A673 (cell line): Measurements from ENCODE around the gene NAGS. TPM values are rescaled to one million over a fixed set of nuclear protein-coding genes. Genes with fewer than 3 reads are reported as not detected.
A peak's percentile ranks its signal among the peaks of the same experiment; 100 is the strongest.
"Not testable (repeated sequence)": the region's sequence is repeated elsewhere in the genome, so short reads cannot be mapped to it uniquely, and the experiment has no call there.

Experiments used
- Bru-seq: library from RNA; stranded (reverse); fragments of 400-500 nt; gene quantifications from one replicate; lab custom pipeline; 2021; lab: Mats Ljungman, UMichigan
- BruChase-seq, 2 experiments: library from RNA; stranded (reverse); fragments of 400-500 nt; gene quantifications; one replicate each; lab custom pipeline; 2021; lab: Mats Ljungman, UMichigan
- BruUV-seq: library from RNA; stranded (reverse); fragments of 400-500 nt; replicated peaks from 2 replicates; lab custom pipeline; 2021; lab: Mats Ljungman, UMichigan
- CTCF ChIA-PET: fragments of 300-600 bp; sonication (Branson Sonifier 250); formaldehyde crosslinking; loops from one replicate; lab custom pipeline; 2022; ENCODE audit warnings: antibody characterized with exemption; lab: Charles Lee
- POLR2A ChIA-PET: fragments of 300-600 bp; sonication (Branson Sonifier 250); formaldehyde crosslinking; loops from one replicate; lab custom pipeline; 2022; ENCODE audit warnings: antibody characterized with exemption; ENCODE audit not compliant: low non-redundant PET; lab: Charles Lee
- DNase-seq: peaks from one replicate; pipeline ENCODE4 v3.0.0-alpha.2; 2015; ENCODE audit warnings: low spot score
- H3K27ac ChIP-seq: fragments of 200-600 bp; sonication (generic); 2 replicates; pipeline ENCODE4 v1.5.1; 2016; ENCODE audit warnings: mixed run types, low read depth, mild to moderate bottlenecking, mixed read lengths, antibody characterized with exemption, low read length; ENCODE audit not compliant: poor library complexity, severe bottlenecking
- H3K27me3 ChIP-seq: fragments of 200-600 bp; sonication (generic); replicated peaks from 2 replicates; pipeline ENCODE4 v1.6.1; 2017; ENCODE audit warnings: mixed run types, low read depth, mild to moderate bottlenecking, mixed read lengths, antibody characterized with exemption, low read length; ENCODE audit not compliant: insufficient read depth, poor library complexity
- H3K36me3 ChIP-seq: fragments of 200-600 bp; sonication (generic); 2 replicates; pipeline ENCODE4 v1.6.1; 2016; ENCODE audit warnings: mixed run types, mild to moderate bottlenecking, mixed read lengths, antibody characterized with exemption, low read length; ENCODE audit not compliant: insufficient read depth, poor library complexity, severe bottlenecking
- H3K4me1 ChIP-seq: fragments of 200-600 bp; sonication (generic); 2 replicates; pipeline ENCODE4 v1.6.1; 2017; ENCODE audit warnings: mixed run types, mild to moderate bottlenecking, mixed read lengths, antibody characterized with exemption, low read length; ENCODE audit not compliant: insufficient read depth, poor library complexity, severe bottlenecking
- H3K4me3 ChIP-seq: fragments of 200-600 bp; sonication (generic); 2 replicates; pipeline ENCODE4 v1.5.1; 2016; ENCODE audit warnings: low read depth, mixed run types, mild to moderate bottlenecking, mixed read lengths, low read length; ENCODE audit not compliant: poor library complexity, severe bottlenecking
- H3K9me3 ChIP-seq: fragments of 200-600 bp; sonication (generic); 2 replicates; pipeline ENCODE4 v1.6.1; 2016; ENCODE audit warnings: mixed run types, low read depth, mild to moderate bottlenecking, mixed read lengths, antibody characterized with exemption, low read length; ENCODE audit not compliant: poor library complexity, severe bottlenecking
- EZH2 ChIP-seq: fragments of 200-600 bp; sonication (generic); IDR thresholded peaks from 2 replicates; pipeline ENCODE4 v1.6.1; 2017; ENCODE audit warnings: borderline replicate concordance, low read depth, mild to moderate bottlenecking, mixed read lengths, antibody characterized with exemption, low read length; ENCODE audit not compliant: poor library complexity, severe bottlenecking
- intact Hi-C: fragments of 100-400 bp; cut with micrococcal nuclease; formaldehyde crosslinking; loops from one replicate; pipeline ENCODE4 v1.10.0; 2022; ENCODE audit not compliant: unreplicated experiment
- long read RNA-seq: library from polyadenylated mRNA; stranded (forward); transcript quantifications from one replicate; pipeline ENCODE4 v2.0.0, GENCODE V29; 2022
- total RNA-seq: library from RNA; stranded (reverse); gene quantifications from 2 replicates; pipeline ENCODE4 v1.2.3, GENCODE V29; 2021
- TF ChIP-seq, protein P1 (sequence below): fragments of 300-800, 200-600 bp; sonication (generic); conservative IDR thresholded peaks from 2 replicates; pipeline ENCODE4 v1.5.1; 2017; ENCODE audit warnings: low read depth, mild to moderate bottlenecking, antibody characterized with exemption, low read length, moderate library complexity, mixed read lengths

The NAGS gene, protein sequence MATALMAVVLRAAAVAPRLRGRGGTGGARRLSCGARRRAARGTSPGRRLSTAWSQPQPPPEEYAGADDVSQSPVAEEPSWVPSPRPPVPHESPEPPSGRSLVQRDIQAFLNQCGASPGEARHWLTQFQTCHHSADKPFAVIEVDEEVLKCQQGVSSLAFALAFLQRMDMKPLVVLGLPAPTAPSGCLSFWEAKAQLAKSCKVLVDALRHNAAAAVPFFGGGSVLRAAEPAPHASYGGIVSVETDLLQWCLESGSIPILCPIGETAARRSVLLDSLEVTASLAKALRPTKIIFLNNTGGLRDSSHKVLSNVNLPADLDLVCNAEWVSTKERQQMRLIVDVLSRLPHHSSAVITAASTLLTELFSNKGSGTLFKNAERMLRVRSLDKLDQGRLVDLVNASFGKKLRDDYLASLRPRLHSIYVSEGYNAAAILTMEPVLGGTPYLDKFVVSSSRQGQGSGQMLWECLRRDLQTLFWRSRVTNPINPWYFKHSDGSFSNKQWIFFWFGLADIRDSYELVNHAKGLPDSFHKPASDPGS
- total RNA-seq, result 0.24 and 0.50 TPM in 2 replicates
- Bru-seq, nascent RNA, result percentile 18 among the genes with signal in this experiment
- not detected for BruChase-seq, experiment 1, labeled RNA remaining after a 2-hour chase
- percentile 12 among the genes with signal in this experiment for BruChase-seq, experiment 2, labeled RNA remaining after a 6-hour chase
- long read RNA-seq, partial matches to known transcripts, result 1 of 1 reads
- long read RNA-seq, other reads (novel, unspliced or antisense), result 0 of 1 reads

DNA sequence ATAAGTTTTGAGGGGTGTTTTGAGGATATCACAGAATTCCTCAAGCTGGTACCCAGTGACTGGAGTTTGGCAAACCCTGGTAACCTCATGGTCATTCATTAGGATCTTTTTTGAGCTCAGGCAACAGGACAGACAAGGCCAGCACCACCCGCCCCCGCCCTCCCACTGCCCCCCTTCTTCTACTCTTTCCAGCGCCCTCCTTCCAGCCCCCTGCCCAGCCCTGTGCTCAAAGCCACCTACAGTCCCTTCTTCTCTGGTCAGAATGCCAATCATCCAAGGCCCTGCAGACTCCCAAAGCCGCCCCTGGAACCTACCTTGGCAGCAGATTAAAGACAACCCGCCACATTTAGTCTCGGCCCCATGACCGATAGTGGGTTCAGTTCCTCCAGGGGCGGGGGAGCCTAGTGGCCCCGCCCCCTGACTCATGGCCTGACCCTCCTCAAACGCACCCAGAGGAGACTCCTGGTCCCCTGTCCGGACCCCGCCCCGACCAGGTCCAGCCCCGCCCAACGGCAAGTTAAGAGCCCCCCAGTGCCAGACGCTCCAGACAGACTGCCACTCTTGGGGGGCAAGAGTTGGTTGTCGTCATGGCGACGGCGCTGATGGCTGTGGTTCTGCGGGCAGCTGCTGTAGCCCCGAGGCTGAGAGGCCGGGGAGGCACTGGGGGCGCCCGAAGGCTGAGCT, at the start of gene NAGS:
Gene NAGS, plus strand, starts transcription at position 546 of the 684 bp plus-strand sequence. Its CDS starts 42 bp downstream, at position 588.
- ChIA-PET CTCF (no interaction called here), POLR2A (no interaction called here)
- BruUV-seq, result no TSS peak
- Histone ChIP-seq H3K9me3 (no peaks in the 10 kb centered on the region), H3K27ac (no peak within 1 kb of the TSS), H3K4me3 (no peak within 1 kb of the TSS), H3K27me3 (peaks cover 9% of the 10 kb centered on the region), H3K4me1 (no peaks in the 10 kb centered on the region), H3K36me3 (no peaks in the 10 kb centered on the region)
- no peak for DNase-seq
- TF ChIP-seq EZH2, result no peak
- TF ChIP-seq, protein P1, sequence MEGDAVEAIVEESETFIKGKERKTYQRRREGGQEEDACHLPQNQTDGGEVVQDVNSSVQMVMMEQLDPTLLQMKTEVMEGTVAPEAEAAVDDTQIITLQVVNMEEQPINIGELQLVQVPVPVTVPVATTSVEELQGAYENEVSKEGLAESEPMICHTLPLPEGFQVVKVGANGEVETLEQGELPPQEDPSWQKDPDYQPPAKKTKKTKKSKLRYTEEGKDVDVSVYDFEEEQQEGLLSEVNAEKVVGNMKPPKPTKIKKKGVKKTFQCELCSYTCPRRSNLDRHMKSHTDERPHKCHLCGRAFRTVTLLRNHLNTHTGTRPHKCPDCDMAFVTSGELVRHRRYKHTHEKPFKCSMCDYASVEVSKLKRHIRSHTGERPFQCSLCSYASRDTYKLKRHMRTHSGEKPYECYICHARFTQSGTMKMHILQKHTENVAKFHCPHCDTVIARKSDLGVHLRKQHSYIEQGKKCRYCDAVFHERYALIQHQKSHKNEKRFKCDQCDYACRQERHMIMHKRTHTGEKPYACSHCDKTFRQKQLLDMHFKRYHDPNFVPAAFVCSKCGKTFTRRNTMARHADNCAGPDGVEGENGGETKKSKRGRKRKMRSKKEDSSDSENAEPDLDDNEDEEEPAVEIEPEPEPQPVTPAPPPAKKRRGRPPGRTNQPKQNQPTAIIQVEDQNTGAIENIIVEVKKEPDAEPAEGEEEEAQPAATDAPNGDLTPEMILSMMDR, result no peak
- intact Hi-C loops, result loop anchor here (10.0 kb wide), 1 partner anchor 111 kb away; no protein-coding TSS in a partner anchor

DNA sequence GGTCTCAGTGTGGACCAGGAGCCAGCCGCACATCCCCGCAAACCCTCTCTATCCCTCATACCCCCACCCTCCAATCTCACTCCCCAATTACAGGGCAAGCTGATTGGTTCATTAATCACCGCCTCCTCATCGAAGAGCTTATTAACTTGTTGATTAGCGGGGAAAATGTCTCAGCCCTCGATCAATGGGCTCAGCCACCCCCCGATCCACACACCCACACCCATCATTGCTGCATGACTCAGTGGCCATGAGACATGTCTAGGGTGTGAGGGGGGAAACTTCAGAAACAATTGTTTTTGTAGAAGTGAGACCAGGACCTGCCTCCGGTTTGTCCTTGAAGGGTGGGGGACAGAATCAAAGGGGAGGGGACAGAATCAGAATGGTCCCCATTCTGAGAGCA, 48.2 kb upstream of the NAGS start:
- no TSS peak for BruUV-seq
- H3K4me1 ChIP-seq, result no peaks in the 10 kb centered on the region
- H3K9me3 ChIP-seq, result no peaks in the 10 kb centered on the region
- no peak for TF ChIP-seq EZH2
- TF ChIP-seq, protein P1, result no peak
- POLR2A ChIA-PET, result no interaction called here
- DNase-seq, result no peak
- no peaks in the 10 kb centered on the region for H3K36me3 ChIP-seq
- no peak overlapping the region for H3K27ac ChIP-seq
- intact Hi-C loops, result no loop called here
- no peak overlapping the region for H3K4me3 ChIP-seq
- CTCF ChIA-PET, result interaction anchor here (0.7 kb wide), 1 partner anchor 212 kb away, joined by 7 read pairs; no protein-coding TSS in a partner anchor
- H3K27me3 ChIP-seq, result no peaks in the 10 kb centered on the region

DNA sequence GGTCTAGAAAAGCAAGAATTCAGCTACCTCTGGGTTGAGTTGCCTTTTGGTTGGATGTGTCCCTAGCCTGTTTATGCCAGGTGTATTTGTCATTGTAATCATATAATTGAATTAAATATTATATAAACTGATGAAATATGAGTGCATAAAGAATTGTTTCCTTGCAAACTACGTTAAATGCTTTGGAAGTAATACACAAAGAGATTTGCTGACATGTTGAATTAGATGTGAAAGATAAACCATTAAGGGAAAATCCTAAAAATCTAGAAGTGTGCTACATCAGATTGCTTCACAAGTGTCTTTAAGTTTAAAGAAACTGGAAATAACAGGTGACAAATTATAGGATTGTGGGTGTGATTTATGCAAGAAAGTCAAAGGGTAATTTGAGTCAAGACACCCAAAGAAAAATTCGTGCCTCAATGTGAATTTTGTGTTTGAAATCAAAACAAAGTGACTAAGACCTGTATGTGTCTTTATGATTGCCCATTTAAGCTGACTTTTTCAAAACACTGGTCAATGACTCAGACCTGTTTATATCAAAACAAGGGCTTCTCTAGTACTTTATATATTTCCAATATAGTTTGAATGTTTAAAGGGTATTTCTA, 45.6 kb upstream of the NAGS start:
- Histone ChIP-seq H3K4me3 (no peak overlapping the region), H3K36me3 (no peaks in the 10 kb centered on the region), H3K9me3 (no peaks in the 10 kb centered on the region), H3K27me3 (no peaks in the 10 kb centered on the region), H3K27ac (no peak overlapping the region), H3K4me1 (no peaks in the 10 kb centered on the region)
- TF ChIP-seq, protein P1, result no peak
- no peak for TF ChIP-seq EZH2
- ChIA-PET CTCF (no interaction called here), POLR2A (no interaction called here)
- intact Hi-C loops, result no loop called here
- no TSS peak for BruUV-seq
- no peak for DNase-seq

DNA sequence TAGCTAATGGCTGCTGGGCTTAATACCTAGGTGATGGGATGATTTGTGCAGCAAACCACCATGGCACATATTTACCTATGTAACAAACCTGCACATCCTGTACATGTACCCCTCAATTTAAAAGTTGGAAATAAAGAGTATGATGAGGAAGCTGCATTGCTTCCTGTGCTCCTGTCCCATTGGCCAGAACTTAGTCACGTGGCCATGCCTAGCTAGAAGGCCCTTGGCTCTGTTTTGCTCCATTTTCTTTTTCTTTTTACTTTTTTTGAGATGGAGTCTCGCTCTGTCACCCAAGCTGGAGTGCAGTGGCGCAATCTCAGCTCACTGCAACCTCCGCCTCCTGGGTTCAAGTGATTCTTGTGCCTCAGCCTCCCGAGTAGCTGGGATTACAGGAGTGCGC, 43.1 kb upstream of the NAGS start:
- POLR2A ChIA-PET, DNase-seq, H3K4me3 ChIP-seq, BruUV-seq, H3K27ac ChIP-seq, H3K4me1 ChIP-seq, H3K27me3 ChIP-seq, intact Hi-C loops, H3K36me3 ChIP-seq, CTCF ChIA-PET, H3K9me3 ChIP-seq: not testable (repeated sequence)
